A549 (cell line): ENCODE measurements around the gene ARID1B.

Experiments used
- CEBPB ChIP-seq, 2 experiments: fragments of >200 bp in 1 of 2; sonication (Bioruptor Twin) in 1 of 2; formaldehyde crosslinking in 1 of 2; IDR thresholded peaks; 2 replicates each; pipeline ENCODE4 v1.6.1; 2012 to 2016
- CHD4 ChIP-seq: fragments of 200-600 bp; sonication (generic); IDR thresholded peaks from 2 replicates; pipeline ENCODE4 v1.6.1; 2016; ENCODE audit warnings: antibody characterized with exemption, mild to moderate bottlenecking, borderline replicate concordance
- ESRRA ChIP-seq: fragments of 150-350 bp; IDR thresholded peaks from 2 replicates; pipeline ENCODE4 v1.6.1; 2014; ENCODE audit warnings: mild to moderate bottlenecking, low read length, borderline replicate concordance
- HDAC2 ChIP-seq: fragments of 200-600 bp; sonication (generic); IDR thresholded peaks from 2 replicates; pipeline ENCODE4 v1.6.1; 2016
- JUN ChIP-seq, 2 experiments: fragments of >200 bp; sonication (Bioruptor Twin); formaldehyde crosslinking; IDR thresholded peaks; 2 replicates in 1 of 2; 3 replicates in 1 of 2; pipeline ENCODE4 v1.6.1; 2016 to 2017
- POLR2A ChIP-seq: IDR thresholded peaks from 2 replicates; pipeline ENCODE4 v1.6.1; 2012; ENCODE audit warnings: mild to moderate bottlenecking, low read length
- SREBF2 ChIP-seq: fragments of 450-650 bp; IDR thresholded peaks from 2 replicates; pipeline ENCODE4 v1.6.1; 2014; ENCODE audit warnings: mild to moderate bottlenecking, moderate library complexity
- TFCP2L1 ChIP-seq: fragments of 250-450 bp; sonication (Bioruptor Pico); IDR thresholded peaks from 2 replicates; pipeline ENCODE4 v1.5.0; 2021; ENCODE audit warnings: mild to moderate bottlenecking
- ZSCAN20 ChIP-seq: fragments of 250-450 bp; sonication (Bioruptor Pico); IDR thresholded peaks from 2 replicates; pipeline ENCODE4 v1.8.0; 2022; ENCODE audit warnings: mild to moderate bottlenecking, moderate library complexity
- TF ChIP-seq, protein P1 (sequence below): fragments of >200 bp; sonication (Bioruptor Twin); formaldehyde crosslinking; IDR thresholded peaks from 3 replicates; pipeline ENCODE4 v1.6.1; 2016
- TF ChIP-seq, protein P2 (sequence below): fragments of >200 bp; sonication (Bioruptor Twin); formaldehyde crosslinking; IDR thresholded peaks from 3 replicates; pipeline ENCODE4 v1.5.1; 2016
- TF ChIP-seq, protein P3 (sequence below): fragments of 200-600 bp; sonication (generic); IDR thresholded peaks from 2 replicates; pipeline ENCODE4 v1.6.1; 2016; ENCODE audit warnings: antibody characterized with exemption, mild to moderate bottlenecking, moderate library complexity

DNA sequence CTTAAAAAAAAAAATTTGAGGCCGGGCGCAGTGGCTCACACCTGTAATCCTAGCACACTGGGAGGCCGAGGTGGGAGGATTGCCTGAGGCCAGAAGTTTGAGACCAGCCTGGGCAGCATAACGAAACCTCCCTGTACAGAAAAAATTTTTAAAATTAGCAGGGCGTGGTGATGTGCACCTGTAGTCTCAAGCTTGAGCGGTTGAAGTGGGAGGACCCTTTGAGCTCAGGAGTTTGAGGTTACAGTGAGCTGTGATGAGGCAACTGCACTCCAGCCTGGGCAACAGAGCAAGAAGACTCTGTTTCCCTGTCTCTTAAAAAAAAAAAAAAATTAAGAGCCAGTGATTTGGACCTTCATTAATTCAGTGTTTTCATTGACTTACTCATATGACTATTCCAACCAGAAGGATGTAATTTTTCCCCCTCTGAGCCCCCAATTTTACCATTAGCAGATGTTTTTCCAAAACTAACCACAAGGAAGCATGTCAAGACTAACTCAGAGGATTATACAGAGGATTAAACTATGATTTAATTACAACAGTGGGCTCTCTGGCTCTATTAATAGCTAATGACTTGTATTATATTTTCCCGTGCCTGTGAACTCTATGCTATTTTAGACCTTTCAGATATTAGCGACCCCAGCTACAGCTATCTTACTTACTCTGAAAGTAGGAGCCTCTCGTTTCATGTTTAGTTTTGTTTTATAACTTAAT lies 75.1 kb downstream of the ARID1B start:
- TF ChIP-seq, protein P1, sequence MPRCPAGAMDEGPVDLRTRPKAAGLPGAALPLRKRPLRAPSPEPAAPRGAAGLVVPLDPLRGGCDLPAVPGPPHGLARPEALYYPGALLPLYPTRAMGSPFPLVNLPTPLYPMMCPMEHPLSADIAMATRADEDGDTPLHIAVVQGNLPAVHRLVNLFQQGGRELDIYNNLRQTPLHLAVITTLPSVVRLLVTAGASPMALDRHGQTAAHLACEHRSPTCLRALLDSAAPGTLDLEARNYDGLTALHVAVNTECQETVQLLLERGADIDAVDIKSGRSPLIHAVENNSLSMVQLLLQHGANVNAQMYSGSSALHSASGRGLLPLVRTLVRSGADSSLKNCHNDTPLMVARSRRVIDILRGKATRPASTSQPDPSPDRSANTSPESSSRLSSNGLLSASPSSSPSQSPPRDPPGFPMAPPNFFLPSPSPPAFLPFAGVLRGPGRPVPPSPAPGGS, result no peak
- TF ChIP-seq SREBF2, result no peak
- no peak for TF ChIP-seq TFCP2L1 (CRISPR knock-in tag)
- TF ChIP-seq CHD4, result no peak
- no peak for TF ChIP-seq POLR2A
- no peak for TF ChIP-seq ESRRA
- TF ChIP-seq, protein P2, sequence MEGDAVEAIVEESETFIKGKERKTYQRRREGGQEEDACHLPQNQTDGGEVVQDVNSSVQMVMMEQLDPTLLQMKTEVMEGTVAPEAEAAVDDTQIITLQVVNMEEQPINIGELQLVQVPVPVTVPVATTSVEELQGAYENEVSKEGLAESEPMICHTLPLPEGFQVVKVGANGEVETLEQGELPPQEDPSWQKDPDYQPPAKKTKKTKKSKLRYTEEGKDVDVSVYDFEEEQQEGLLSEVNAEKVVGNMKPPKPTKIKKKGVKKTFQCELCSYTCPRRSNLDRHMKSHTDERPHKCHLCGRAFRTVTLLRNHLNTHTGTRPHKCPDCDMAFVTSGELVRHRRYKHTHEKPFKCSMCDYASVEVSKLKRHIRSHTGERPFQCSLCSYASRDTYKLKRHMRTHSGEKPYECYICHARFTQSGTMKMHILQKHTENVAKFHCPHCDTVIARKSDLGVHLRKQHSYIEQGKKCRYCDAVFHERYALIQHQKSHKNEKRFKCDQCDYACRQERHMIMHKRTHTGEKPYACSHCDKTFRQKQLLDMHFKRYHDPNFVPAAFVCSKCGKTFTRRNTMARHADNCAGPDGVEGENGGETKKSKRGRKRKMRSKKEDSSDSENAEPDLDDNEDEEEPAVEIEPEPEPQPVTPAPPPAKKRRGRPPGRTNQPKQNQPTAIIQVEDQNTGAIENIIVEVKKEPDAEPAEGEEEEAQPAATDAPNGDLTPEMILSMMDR, result no peak
- TF ChIP-seq, protein P3, sequence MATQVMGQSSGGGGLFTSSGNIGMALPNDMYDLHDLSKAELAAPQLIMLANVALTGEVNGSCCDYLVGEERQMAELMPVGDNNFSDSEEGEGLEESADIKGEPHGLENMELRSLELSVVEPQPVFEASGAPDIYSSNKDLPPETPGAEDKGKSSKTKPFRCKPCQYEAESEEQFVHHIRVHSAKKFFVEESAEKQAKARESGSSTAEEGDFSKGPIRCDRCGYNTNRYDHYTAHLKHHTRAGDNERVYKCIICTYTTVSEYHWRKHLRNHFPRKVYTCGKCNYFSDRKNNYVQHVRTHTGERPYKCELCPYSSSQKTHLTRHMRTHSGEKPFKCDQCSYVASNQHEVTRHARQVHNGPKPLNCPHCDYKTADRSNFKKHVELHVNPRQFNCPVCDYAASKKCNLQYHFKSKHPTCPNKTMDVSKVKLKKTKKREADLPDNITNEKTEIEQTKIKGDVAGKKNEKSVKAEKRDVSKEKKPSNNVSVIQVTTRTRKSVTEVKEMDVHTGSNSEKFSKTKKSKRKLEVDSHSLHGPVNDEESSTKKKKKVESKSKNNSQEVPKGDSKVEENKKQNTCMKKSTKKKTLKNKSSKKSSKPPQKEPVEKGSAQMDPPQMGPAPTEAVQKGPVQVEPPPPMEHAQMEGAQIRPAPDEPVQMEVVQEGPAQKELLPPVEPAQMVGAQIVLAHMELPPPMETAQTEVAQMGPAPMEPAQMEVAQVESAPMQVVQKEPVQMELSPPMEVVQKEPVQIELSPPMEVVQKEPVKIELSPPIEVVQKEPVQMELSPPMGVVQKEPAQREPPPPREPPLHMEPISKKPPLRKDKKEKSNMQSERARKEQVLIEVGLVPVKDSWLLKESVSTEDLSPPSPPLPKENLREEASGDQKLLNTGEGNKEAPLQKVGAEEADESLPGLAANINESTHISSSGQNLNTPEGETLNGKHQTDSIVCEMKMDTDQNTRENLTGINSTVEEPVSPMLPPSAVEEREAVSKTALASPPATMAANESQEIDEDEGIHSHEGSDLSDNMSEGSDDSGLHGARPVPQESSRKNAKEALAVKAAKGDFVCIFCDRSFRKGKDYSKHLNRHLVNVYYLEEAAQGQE, result no peak
- no peak for TF ChIP-seq CEBPB (IDR thresholded peaks at IDR 0.05)
- TF ChIP-seq ZSCAN20 (CRISPR knock-in tag), result no peak
- no peak for TF ChIP-seq JUN (IDR thresholded peaks at IDR 0.05)
- no peak for TF ChIP-seq HDAC2
